Natural killer cell (primary cell): ENCODE measurements around the gene CYP27C1. TPM values are rescaled to one million over a fixed set of nuclear protein-coding genes. Genes with fewer than 3 reads are reported as not detected.

ENCODE experiments used
- ATAC-seq, 3 donors: fragments of 150-1000 bp in 2 of 3; fragments of 200-7000 bp in 1 of 3; cut with Tn5 transposase; 1 replicate in 1 of 3; 2 replicates in 2 of 3; pipeline ENCODE4 v1.10.0; 2021; ENCODE audit warnings: mild to moderate bottlenecking in 2 of 3, moderate library complexity in 2 of 3
- DNase-seq, 2 donors: peaks; one replicate each; pipeline versions ENCODE4 v3.0.0 to v3.0.0-alpha.2; 2013 to 2021; ENCODE audit warnings: mixed read lengths in 1 of 2
- H3K27ac ChIP-seq: one replicate; pipeline ENCODE4 v1.5.1; 2013; ENCODE audit warnings: mild to moderate bottlenecking, low read length
- H3K27me3 ChIP-seq: one replicate; pipeline ENCODE4 v1.6.1; 2013; ENCODE audit warnings: low read length; ENCODE audit not compliant: control insufficient read depth, insufficient read depth
- H3K36me3 ChIP-seq: one replicate; pipeline ENCODE4 v1.6.1; 2013; ENCODE audit warnings: low read length; ENCODE audit not compliant: control insufficient read depth, insufficient read depth
- H3K4me1 ChIP-seq: one replicate; pipeline ENCODE4 v1.6.1; 2013; ENCODE audit warnings: low read length; ENCODE audit not compliant: control insufficient read depth, insufficient read depth
- H3K4me3 ChIP-seq: one replicate; pipeline ENCODE4 v1.5.1; 2013; ENCODE audit warnings: low read length
- H3K9me3 ChIP-seq: one replicate; pipeline ENCODE4 v1.6.1; 2013; ENCODE audit warnings: low read length; ENCODE audit not compliant: control insufficient read depth, insufficient read depth
- H3K27ac Mint-ChIP-seq, 2 donors: one replicate each; pipeline ENCODE4 v1.8.0; 2022; ENCODE audit warnings: mild to moderate bottlenecking in 2 of 2, mixed read lengths in 2 of 2, moderate library complexity in 1 of 2
- H3K27me3 Mint-ChIP-seq, 2 donors: one replicate each; pipeline ENCODE4 v1.8.0; 2022; ENCODE audit warnings: low read depth in 2 of 2, mixed read lengths in 2 of 2
- H3K36me3 Mint-ChIP-seq: one replicate; pipeline ENCODE4 v1.8.0; 2022; ENCODE audit warnings: mixed read lengths
- H3K4me1 Mint-ChIP-seq, 2 donors: one replicate each; pipeline ENCODE4 v1.8.0; 2022; ENCODE audit warnings: mixed read lengths in 2 of 2
- H3K4me3 Mint-ChIP-seq: one replicate; pipeline ENCODE4 v1.8.0; 2022; ENCODE audit warnings: mild to moderate bottlenecking, moderate library complexity, mixed read lengths
- H3K9me3 Mint-ChIP-seq, 2 donors: one replicate each; pipeline ENCODE4 v1.8.0; 2022; ENCODE audit warnings: mixed read lengths in 2 of 2
- CTCF ChIP-seq: fragments of 200-600 bp; IDR thresholded peaks from one replicate; pipeline ENCODE4 v1.8.0; 2022; ENCODE audit warnings: antibody characterized with exemption
- WGBS: methylation state at CpG from one replicate; pipeline ENCODE4 v1.1.7; 2013; ENCODE audit warnings: missing lambda C conversion rate; ENCODE audit not compliant: insufficient coverage; 5-methylcytosine and 5-hydroxymethylcytosine counted together
- intact Hi-C: fragments of 100-400 bp; cut with micrococcal nuclease; formaldehyde crosslinking; loops from one replicate; pipeline ENCODE4 v1.14.2; 2022
- total RNA-seq, 4 donors: library from RNA; stranded (reverse); fragments of 120-200 nt in 1 of 4; gene quantifications; one replicate each; pipeline versions ENCODE4 v1.2.3 to v1.2.4, GENCODE V29; 2013 to 2022

CYP27C1 gene
- total RNA-seq, 3 donors from 2014 or later (not counting 1 experiment from before 2014, with no cell fraction given) = not detected

DNA sequence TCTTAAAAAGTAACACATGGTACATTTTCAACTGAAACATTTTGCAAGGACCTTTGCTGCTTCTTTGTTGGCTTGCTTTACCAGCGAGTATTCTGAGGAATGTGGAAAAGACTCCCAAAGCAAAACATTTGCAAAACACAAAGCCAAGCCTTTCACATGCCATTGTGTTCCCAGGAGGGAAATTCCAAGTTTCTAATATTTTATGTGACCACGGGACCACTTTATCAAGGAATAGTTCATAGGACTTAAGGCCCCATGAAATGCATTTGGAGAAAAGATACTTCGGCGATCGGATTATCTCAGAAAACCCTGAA is 26.2 kb downstream of the CYP27C1 start:
- 82% methylated on average over 2 of the region's 5 CpGs for WGBS
- H3K27ac Mint-ChIP-seq = no peak overlapping the region
- Histone ChIP-seq H3K4me3 (no peak overlapping the region), H3K4me1 (peaks cover 6% of the 10 kb centered on the region), H3K9me3 (no peaks in the 10 kb centered on the region), H3K27me3 (no peaks in the 10 kb centered on the region), H3K36me3 (no peaks in the 10 kb centered on the region), H3K27ac (no peak overlapping the region)
- no peak for ATAC-seq
- H3K4me1 Mint-ChIP-seq = peaks cover 5 to 7% of the 10 kb centered on the region in 2 donors
- H3K9me3 Mint-ChIP-seq = no peaks in the 10 kb centered on the region
- no peaks in the 10 kb centered on the region for H3K36me3 Mint-ChIP-seq
- no peak for TF ChIP-seq CTCF
- H3K4me3 Mint-ChIP-seq = no peak overlapping the region
- no peak for DNase-seq
- peaks cover under 1 to 8% of the 10 kb centered on the region in 2 donors for H3K27me3 Mint-ChIP-seq
- intact Hi-C loops = loop anchor here (10.0 kb wide), 1 partner anchor 291 kb away; no protein-coding TSS in a partner anchor

DNA sequence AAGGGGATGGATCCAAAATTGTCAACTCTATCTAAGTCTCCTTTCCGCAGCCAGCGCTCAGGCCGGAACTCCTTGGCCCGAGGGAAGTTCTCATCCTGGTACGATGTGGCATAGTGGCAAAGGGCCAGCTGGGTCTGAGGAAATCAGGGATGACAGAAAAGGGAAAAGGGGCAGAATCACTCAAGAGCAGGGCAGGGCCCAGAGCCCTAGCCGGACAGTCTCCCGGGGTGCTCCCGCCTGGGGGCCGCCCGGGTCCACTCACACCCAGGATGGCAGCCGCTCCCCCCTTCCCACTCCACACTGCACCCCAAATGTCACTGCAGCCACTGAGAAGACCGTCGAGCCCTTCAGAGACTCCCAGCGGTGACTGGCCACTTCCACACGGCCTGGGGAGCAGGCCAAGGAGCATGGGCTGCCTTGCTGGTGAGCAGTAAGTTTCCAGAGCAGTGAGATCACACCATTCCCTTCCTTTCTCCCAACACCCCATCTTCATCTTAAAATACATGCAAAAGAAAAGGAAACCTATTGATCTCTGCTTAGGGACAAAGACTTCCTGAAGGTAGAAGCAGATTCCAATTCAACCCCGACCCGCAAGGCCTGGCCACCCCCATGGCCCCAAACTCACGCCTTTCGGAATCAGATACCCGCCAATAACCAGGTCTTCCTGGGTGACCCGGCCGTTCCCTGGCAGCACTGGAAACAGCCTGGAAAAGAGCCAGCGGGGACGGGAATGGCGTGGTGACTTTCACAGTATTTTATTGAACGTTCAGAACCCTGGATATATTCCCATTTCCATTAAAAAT is 26.7 kb downstream of the CYP27C1 start:
- 91% methylated on average over 26 of the region's 26 CpGs for WGBS
- no peak for ATAC-seq

DNA sequence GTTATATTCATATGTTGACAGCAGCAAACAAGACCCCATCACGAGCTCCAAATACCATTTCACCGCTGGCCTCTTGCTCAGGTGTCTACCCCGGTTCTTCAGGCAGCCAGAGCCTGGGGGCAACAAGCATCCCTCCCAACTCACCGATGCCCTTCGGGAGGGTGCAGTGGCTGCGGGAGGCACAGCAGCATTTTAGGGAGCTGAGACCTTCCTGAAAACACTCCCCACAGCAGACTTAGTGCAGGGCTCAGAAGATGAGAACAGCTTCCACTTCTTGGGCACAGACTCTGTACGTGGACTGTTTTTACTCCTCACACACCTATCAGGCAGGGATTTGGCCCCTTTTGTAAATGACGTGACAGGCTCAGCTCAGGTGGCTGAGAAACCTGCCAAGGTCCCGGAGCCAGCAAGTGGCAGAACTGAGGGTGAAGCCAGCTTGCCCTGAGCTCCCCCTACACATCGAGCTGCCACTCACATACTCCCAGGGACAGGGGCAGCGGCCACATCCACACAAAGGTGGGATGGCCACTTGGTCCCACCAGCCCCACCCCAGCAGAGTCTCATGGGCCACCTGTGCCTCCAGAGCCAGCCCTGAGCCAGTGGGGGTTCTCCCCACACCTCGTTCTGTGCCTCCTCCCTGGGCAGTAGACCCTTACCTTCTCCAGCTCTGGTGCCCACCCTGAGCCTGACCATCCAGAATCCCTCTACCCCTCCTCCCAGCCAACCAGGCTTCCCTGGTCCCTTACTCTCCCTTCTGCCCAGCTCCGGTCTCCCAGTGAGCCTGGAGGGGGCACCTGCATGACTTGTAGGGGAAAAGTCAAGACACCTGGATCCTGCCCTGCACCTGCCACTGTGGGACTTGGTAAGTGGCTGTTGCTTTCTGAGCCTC is 28.5 kb downstream of the CYP27C1 start:
- H3K4me1 ChIP-seq = no peaks in the 10 kb centered on the region
- H3K9me3 Mint-ChIP-seq = no peaks in the 10 kb centered on the region
- H3K4me1 Mint-ChIP-seq = no peaks in the 10 kb centered on the region
- H3K27ac ChIP-seq = no peak overlapping the region
- H3K27ac Mint-ChIP-seq = no peak overlapping the region
- H3K27me3 ChIP-seq = peaks cover 4% of the 10 kb centered on the region
- 90% methylated on average over 13 of the region's 13 CpGs for WGBS
- intact Hi-C loops = loop anchor here (10.0 kb wide), 1 partner anchor 293 kb away; no protein-coding TSS in a partner anchor
- no peak overlapping the region for H3K4me3 Mint-ChIP-seq
- no peak overlapping the region for H3K4me3 ChIP-seq
- no peaks in the 10 kb centered on the region for H3K36me3 ChIP-seq
- no peak for TF ChIP-seq CTCF
- DNase-seq (no peak), ATAC-seq (no peak)
- peaks cover 9% of the 10 kb centered on the region in 2 donors for H3K27me3 Mint-ChIP-seq
- H3K36me3 Mint-ChIP-seq = no peaks in the 10 kb centered on the region
- no peaks in the 10 kb centered on the region for H3K9me3 ChIP-seq

More for the DNA sequence above, 26.7 kb downstream of the CYP27C1 start:
- DNase-seq = no peak
- no peaks in the 10 kb centered on the region for H3K36me3 Mint-ChIP-seq
- H3K4me3 Mint-ChIP-seq = no peak overlapping the region
- H3K27me3 ChIP-seq = no peaks in the 10 kb centered on the region
- no peak overlapping the region for H3K27ac ChIP-seq
- H3K36me3 ChIP-seq = no peaks in the 10 kb centered on the region
- H3K9me3 ChIP-seq = no peaks in the 10 kb centered on the region
- peaks cover 6% of the 10 kb centered on the region for H3K4me1 ChIP-seq
- no peaks in the 10 kb centered on the region for H3K9me3 Mint-ChIP-seq
- no peak overlapping the region for H3K27ac Mint-ChIP-seq
- peaks cover 5 to 7% of the 10 kb centered on the region in 2 donors for H3K4me1 Mint-ChIP-seq
- no peak for TF ChIP-seq CTCF
- intact Hi-C loops = loop anchor here (10.0 kb wide), 1 partner anchor 291 kb away; no protein-coding TSS in a partner anchor
- no peak overlapping the region for H3K4me3 ChIP-seq
- peaks cover 5 to 8% of the 10 kb centered on the region in 2 donors for H3K27me3 Mint-ChIP-seq
